GM18508 (cell line): Measurements from ENCODE around the gene RGS19.

Experiments
- ATAC-seq: cut with Tn5 transposase; IDR thresholded peaks from one replicate; pipeline ENCODE4 v1.9.1; 2021; ENCODE audit warnings: moderate number of reproducible peaks; ENCODE audit not compliant: insufficient read depth, unreplicated experiment

The RGS19 gene

DNA sequence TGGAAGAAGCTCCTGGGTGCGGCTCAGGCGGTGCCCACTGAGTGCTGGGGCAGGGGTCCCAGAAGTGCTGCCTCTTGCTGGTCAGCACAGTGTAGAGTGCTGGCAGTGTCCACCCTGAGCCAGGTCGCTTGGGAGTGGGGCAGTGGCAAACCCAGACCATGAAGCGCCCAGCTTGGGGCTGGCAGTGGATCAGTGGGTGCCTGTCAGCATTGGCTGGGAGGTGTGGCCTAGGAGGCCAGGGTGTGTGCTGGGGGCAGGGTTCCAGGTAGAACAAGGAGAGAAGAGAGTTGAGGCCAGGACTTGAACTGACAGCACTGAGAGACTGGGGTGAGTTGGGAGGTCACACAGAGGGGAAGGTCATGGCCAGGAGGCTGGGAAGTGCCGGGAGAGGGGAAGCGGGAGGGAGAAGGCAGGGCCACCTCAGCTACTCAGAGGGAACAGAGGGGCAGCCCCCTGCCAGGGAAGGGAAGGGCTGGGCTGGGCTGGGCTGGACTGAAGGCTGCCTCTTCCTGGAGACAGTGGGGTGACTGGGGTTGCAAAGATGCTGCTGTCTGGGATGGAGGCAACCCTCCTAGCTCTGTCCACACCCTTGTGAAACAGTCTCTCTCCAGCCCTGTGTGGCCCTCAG is 12.2 kb downstream of the RGS19 start:
- ATAC-seq, result no peak

- ATAC-seq, result no peak
Observed at GRCh38 chr20:64065974-64066343, 13.4 kb downstream of the RGS19 start.

DNA sequence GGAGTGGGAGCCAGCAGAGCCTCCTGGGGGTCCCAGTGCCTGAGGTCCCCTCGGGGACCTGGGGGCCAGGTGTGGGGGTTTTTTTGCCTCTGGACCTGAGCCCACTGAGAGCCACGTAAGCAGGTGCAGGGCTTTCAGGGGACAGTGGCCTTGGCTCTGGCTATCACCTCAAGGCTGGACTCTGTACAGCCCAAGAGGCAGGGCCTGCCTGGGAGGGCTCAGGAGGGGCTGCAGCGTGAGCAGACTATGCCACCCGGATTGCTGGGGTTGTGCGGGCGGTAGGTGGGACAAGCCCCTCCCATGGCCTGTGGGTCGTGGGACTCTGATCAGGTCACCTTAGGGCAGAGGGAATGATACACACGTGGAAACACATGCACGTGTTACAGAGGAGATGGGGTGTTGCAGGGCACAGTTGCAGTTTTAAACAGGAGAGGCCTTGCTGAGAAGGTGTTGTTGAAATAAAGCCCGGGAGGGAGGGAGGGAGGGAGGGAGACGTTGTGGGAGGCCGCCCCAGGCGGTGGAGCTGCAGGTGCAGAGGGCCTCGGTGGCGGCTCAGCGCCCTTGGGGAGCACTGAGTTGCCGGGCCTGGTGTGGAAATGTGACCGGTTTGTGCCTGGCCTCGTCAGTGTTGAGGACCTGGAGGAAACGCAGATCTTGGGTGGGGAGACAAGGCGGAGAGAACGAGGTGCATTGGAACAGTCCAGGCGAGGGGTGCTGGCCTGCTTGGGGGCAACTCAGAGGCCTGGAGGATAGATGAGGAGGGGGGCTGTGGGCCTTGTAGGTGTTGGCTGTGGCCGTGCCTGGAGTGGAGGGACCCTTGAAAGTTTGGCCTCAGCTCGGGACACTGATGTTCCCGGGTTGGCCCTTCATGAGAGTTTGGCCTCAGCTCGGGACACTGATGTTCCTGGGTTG is 14.0 kb downstream of the RGS19 start:
- no peak for ATAC-seq

DNA sequence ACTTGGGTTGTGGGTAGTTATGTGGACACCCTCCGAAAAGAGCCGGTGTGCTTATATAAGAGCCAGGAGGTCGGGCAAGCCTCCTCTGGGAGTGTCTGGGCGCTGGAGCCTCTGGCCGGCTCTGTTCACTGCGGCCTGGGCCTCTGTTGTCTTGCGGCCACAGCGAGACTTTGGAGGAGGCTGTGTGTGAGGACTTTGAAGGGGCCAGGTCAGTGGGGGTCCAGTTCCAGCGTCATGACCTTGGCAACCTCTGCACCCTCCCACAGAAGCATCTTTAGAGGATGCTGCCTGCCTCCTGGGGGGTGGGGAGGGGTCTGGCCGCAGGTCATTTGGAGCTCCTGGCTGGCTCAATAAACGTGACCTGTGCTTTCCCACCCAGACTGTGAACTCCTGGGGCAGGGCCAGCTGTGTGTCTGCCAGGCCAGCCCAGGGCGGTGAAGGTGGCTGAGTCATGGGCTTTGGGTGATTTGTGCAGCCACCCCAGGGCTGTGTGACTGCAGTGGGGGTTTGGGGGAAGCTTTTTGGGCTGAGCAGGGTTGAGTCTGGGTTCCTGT is 15.1 kb downstream of the RGS19 start:
- ATAC-seq, result no peak

GRCh38 chr20:64063389-64064144 is 15.8 kb downstream of the RGS19 start:
- ATAC-seq, result no peak

DNA sequence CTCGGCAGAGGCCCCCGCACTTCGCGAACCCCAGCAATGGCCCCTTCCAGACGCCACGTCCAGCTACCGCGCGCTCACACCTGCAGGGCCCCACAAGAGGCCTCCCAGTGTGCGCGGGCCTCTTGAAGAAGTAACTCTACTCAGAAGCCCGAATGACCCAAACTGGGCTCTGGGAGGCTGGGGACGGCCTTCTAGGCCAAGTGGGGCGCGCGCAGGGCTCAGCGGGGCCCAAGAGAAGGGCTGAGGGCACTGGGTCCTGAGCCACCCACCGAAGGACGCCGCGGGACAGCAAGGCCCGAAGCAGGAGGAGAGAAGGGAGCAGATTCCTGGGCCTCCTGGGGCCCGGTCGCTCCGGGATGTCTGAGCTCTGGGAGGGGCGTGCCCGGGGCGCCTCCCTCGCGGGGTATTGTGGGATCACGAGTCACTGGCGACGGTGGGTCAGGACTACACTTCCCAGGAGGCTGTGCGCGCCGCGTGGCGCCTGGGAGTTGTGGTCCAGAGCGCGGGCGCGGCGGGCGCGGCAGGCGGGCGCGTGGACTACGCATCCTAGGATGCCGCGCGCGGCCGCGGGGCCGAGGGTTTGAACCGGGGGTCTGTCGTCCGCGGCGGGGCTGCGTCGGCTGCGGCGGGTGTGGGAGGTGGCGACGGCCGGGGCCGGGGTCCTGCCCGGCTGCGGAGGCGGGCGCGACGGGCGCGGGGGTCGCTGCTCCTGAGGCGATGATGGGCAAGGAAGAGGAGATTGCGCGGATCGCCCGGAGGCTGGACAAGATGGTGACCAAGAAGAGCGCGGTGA is 16.5 kb downstream of the RGS19 start, which contains the start of gene TCEA2:
Gene TCEA2 (plus strand): TSS at position 603 of the 793 bp plus-strand sequence. CDS start 115 bp downstream, at position 718.
- no peak for ATAC-seq

- ATAC-seq, result no peak
Observed at GRCh38 chr20:64062276-64062595, 17.1 kb downstream of the RGS19 start.

GRCh38 chr20:64058536-64058935 is 20.8 kb downstream of the RGS19 start:
- ATAC-seq, result no peak

DNA sequence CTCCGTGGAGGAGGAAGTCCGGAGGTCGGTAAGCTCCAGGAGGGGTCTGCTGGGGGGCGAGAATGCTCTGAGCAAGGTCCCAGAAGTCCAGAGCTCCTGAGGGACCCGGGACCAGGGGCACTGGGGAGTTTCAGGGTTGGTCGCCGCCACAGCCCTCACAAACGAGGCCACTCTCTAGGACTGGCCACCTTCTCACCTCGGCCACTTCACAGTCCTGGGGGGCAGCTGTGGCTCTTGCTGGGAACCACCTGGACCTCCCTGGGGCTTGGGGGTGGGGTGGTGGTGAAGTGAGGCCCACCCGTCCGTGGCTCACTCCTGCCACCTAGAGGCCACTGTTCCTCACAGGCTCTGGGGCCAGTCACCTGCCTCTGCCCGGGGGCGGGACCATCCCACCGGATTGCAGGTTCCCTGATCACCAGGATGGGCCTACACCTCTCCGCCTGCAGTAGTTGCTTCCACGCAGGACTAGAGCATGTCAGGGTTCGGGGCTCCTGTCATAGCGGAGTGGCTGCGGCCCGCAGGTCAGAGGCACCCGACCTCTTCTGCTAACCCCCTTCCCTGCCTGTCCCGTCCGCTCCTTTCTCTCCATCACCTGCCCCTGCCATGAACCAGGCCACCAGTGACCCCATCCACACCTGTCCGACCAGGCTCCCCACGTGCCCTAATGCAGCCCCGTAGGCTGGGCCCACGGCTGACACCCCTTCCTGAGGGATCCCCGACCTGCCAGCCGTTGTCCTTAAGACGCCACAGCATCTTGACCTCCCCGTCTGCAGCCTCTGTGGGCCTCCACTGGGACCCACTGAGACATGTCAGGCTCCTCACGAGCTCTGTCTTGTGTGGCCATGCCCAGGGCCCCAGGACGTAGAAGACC is 21.5 kb downstream of the RGS19 start:
- ATAC-seq, result no peak

GRCh38 chr20:64056889-64057627 is 22.3 kb downstream of the RGS19 start:
- no peak for ATAC-seq

DNA sequence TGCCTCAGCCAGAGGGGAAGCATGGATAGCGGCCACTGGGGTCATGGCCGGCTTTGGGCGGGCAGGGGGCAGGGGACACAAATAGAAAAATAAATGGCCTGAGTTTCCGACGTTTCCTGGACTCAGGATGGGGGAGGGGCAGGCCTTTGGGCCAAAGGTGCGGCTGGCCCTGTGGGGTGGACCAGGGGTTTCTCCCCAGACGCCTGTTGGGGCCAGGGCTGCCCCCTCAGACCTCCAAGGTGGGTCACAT is 22.8 kb downstream of the RGS19 start:
- no peak for ATAC-seq

- no peak for ATAC-seq
Observed at GRCh38 chr20:64055893-64056638, 23.3 kb downstream of the RGS19 start.

DNA sequence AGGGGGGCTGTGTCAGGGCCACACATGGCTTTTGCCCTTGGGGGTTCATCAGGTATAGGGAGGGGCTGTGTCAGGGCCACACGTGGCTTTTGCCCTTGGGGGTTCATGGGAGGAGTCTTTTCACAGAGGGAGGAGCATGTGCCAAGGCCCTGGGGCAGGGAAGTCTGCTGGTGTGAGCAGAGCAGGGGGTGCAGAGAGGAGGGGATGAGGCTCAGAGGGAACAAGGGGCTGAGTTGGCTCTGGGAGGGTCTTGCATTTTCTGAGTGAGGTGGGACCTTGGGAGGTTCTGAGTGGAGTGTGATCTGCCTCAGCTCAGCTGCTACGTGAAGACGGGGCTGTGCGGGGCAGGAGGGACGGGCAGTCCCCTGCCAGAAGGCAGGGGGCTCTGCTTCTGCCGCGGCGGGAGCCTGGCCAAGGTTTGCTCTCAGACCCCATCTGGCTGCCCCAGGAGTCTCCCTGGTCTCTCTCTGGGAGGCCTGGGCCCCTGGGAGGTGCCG is 23.9 kb downstream of the RGS19 start:
- ATAC-seq, result no peak

DNA sequence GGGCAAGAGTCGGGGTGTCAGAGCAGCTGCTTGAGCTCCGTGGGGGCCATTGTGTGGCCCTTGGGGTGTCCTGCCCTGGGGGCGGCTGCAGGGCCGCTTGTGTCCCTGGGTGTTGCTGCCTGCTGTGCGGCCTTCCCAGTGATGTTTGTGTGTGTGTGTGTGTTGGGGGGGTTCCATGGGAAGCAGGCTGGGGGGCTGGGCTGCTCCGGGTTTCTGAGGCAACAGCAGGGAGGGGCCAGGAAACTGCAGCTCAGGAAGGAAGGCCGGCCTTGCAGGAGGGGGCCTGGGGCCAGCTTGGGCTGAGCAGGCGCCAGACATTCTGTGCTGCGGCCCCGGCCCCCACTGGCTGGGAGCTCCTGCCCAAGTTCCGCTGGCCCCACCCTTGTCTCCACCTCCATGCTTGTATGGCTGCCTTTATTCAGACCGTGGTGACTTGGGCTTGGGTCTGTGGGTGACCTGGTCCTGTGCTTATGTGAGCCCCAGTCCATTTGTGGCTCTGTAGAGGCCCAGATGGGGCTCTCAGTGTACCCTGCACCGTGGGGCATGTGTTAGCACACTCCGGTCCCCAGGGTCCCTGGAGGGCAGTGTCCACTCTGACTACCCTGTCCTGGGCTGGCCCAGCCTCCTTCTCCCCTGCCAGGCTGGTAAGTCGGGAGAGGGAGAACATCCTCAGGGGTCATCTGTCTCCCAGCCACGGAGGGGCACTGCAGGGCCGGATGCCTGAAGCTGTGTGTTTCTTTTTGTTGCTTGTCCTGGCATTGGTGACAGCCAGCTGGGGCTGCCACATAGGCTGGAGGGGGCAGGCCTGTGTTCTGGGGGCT is 25.3 kb downstream of the RGS19 start:
- ATAC-seq, result no peak

- ATAC-seq, result no peak
Observed at GRCh38 chr20:64052987-64053840, 26.1 kb downstream of the RGS19 start.

DNA sequence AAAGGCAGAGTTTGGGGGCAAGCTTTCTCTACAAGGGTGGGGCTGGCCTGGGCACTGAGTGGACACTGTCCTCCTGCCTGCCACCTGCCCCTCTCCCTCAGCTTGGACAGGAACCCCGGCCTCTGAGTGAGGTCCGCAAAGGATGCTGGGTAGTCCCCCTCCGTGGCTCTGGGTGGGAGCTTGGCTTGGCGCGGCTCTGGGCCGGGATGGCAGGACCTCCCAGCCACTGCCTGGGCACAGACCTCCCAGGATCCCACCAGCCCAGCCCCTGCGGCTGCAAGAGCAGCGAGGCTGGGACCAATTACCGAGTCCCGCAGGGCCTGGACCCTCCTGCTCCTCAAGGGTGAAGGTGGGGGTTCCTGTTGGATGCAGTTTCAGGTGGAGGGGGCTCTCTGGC is 27.0 kb downstream of the RGS19 start:
- no peak for ATAC-seq
